ENCODE results near the gene FABP6.
"Not testable (repeated sequence)": the region's sequence is repeated elsewhere in the genome, so short reads cannot be mapped to it uniquely, and the experiment has no call there.

Gene FABP6, protein sequence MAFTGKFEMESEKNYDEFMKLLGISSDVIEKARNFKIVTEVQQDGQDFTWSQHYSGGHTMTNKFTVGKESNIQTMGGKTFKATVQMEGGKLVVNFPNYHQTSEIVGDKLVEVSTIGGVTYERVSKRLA

DNA sequence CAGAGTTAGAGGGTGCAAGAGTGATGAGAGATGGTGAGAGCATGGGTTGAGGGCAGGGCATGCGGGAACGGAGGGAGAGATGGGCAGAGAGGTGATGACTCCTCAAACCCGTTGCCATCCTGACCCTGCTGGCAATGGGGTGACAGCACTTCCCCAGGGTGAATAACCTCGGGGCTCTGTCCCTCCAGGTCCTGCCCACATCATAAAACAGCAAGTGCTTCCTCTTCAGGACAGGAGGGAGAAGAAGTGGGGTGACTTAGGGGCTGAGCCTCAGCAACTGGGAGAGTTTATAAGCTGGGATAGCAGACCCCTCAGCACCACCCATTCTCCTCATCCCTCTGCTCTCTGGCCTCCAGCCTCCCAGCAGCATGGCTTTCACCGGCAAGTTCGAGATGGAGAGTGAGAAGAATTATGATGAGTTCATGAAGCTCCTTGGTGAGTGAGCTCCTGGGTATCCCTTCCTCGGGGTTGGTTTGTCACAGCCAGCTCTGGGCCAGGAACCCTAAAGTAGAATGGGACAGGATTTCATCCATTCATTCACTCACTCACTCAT lies at the start of gene FABP6:
TSS of gene FABP6 (plus strand) at position 317 of the 553 bp plus-strand sequence. CDS start at position 369, 52 bp downstream.
- DNase-seq (no peak), ATAC-seq (no peak)
- no peak within 1 kb of the TSS for H3K4me3 Mint-ChIP-seq
- no peaks in the 10 kb centered on the region for H3K27me3 Mint-ChIP-seq
- no peaks in the 10 kb centered on the region for H3K36me3 Mint-ChIP-seq (ENCODE audit: low read depth)
- H3K9me3 Mint-ChIP-seq = no peaks in the 10 kb centered on the region
- no peak within 1 kb of the TSS for H3K27ac Mint-ChIP-seq
- H3K4me1 Mint-ChIP-seq = peaks cover 3% of the 10 kb centered on the region

GRCh38 chr5:160180931-160181330 lies 48.4 kb upstream of the FABP6 start:
- Mint-ChIP-seq H3K36me3 (ENCODE audit: low read depth) (no peaks in the 10 kb centered on the region), H3K4me3 (no peak overlapping the region), H3K27me3 (peaks cover 5% of the 10 kb centered on the region), H3K27ac (no peak overlapping the region), H3K4me1 (no peaks in the 10 kb centered on the region), H3K9me3 (no peaks in the 10 kb centered on the region)
- DNase-seq = no peak
- no peak for ATAC-seq

DNA sequence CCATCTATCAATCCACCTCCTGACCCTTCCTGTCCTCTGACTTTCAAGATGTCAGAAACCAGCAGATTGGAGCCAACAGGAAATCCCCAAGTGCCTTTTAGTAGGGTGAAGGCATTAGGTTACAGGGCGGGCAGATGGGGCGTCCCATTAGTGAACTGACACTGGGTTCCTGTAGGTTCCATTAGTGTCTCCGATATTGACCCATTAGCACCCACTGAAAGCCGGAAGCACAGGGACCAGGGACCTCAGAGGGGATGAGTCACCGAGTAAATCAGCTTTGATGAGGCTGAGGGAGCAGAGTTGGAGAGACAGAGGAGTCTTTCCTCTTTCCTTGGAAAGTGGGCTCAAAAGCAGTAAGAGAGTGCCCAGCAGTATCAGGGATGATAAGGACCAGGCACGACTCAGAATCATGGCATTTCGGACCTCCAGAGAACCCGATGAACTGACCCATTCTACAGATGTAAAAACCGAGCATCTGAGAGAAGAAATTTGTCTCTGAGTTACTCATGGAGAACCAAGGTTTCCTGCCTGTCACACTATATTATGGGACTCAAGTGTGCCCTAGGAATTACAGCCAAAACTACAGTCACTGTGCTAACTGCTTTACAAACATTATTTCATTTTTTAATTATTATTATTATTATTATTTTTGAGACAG lies 47.2 kb upstream of the FABP6 start:
- Mint-ChIP-seq H3K9me3 (peaks cover 8% of the 10 kb centered on the region), H3K36me3 (ENCODE audit: low read depth) (no peaks in the 10 kb centered on the region), H3K4me1 (no peaks in the 10 kb centered on the region), H3K27me3 (peaks cover 14% of the 10 kb centered on the region), H3K4me3 (no peak overlapping the region), H3K27ac (no peak overlapping the region)
- ATAC-seq = no peak
- no peak for DNase-seq

GRCh38 chr5:160183075-160183474 lies 46.2 kb upstream of the FABP6 start:
- Mint-ChIP-seq H3K9me3 (peaks cover 8% of the 10 kb centered on the region), H3K27ac (no peak overlapping the region), H3K4me3 (no peak overlapping the region), H3K36me3 (ENCODE audit: low read depth) (no peaks in the 10 kb centered on the region), H3K27me3 (peaks cover 17% of the 10 kb centered on the region), H3K4me1 (no peaks in the 10 kb centered on the region)
- no peak for DNase-seq
- no peak for ATAC-seq

DNA sequence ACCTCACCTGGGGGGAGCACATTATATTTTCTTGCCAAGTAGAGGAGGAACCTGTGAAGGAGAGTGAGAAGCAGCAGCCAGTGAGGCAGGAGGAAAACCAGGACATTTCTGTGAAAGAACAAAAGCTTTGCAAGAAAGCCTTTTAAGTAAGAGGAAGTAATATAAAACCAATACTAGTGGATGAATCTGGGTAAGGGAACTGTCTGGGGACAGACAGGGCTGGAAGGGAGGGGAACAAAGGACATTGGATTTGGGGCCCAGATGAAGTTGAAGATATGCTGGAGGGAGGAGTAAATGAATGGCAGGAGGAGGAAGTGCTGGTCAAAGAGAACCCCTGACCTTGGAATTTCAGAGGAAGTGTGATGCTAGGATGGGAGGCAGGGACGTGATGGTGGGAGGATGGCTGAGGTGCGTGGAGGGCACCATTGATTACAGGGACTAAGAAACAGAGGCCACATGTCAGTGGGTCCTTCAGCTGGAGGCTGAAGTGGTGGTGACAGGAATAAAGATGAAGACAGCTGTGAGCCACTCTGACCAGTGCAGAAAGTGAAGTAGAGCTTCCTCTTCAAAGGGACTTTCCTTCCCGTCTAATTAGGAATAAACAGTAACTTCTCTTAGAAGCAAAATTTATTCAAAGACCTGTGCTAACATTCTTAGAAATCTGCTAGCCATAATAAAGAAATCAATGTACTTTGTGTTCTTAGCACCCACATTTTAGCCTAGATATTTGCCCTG lies 43.5 kb upstream of the FABP6 start:
- Mint-ChIP-seq H3K4me1 (peaks cover 4% of the 10 kb centered on the region), H3K27ac (no peak overlapping the region), H3K9me3 (peaks cover 8% of the 10 kb centered on the region), H3K27me3 (peaks cover 27% of the 10 kb centered on the region), H3K36me3 (ENCODE audit: low read depth) (no peaks in the 10 kb centered on the region), H3K4me3 (no peak overlapping the region)
- ATAC-seq (no peak), DNase-seq (no peak)

- Mint-ChIP-seq H3K36me3 (ENCODE audit: low read depth) (no peaks in the 10 kb centered on the region), H3K27me3 (peaks cover 27% of the 10 kb centered on the region), H3K4me3 (no peak overlapping the region), H3K9me3 (peaks cover 8% of the 10 kb centered on the region), H3K27ac (no peak overlapping the region), H3K4me1 (peaks cover 4% of the 10 kb centered on the region)
- ATAC-seq = no peak
- DNase-seq = no peak
Measured at GRCh38 chr5:160186480-160186879, 42.8 kb upstream of the FABP6 start.

GRCh38 chr5:160187091-160187490 lies 42.2 kb upstream of the FABP6 start:
- Mint-ChIP-seq H3K36me3 (ENCODE audit: low read depth) (no peaks in the 10 kb centered on the region), H3K4me3 (no peak overlapping the region), H3K4me1 (peaks cover 4% of the 10 kb centered on the region), H3K27me3 (peaks cover 27% of the 10 kb centered on the region), H3K9me3 (peaks cover 8% of the 10 kb centered on the region), H3K27ac (no peak overlapping the region)
- DNase-seq = no peak
- ATAC-seq = no peak

DNA sequence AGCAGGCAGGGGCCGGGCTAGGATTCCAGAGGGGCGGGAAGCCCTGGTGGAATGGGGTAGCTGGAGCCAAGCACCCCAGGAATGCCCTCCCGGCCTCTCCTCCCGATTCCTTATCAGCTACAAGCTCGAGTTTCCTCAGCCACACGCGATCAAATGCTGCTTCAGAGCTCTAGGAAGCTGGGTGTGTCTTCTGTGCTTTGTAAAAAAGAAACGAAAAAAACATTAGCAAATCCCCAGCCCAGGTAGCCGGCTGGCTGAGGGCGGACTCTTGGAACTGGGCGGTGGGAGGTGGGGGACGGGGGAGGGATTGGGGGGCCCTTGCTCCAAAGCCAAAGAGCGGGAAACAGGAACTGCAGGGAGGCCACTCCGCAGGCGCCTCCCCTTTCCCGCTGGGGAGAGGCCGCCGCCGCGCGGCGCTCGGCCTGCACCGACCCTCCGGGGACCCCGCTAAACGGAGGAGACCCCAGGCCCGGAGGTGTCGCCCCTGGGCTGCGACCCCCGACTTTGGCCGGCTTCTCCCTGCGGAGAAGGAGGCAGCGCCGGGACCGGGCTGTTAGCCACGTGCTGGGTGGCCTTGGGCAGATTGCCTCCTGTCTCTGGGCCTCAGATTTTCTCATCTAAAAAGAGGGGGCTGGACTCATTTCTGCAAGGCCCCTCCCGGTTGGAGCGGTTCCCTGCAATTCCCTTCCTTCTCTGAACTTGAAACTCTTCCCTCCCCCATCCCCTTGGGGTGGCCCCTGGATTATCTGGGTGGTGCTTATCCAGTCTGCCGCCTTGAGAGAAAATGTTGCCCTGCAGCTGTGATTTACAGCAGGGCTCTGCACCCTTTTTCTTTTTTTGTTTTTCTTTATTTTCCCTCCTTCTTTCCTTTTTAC lies 40.9 kb upstream of the FABP6 start:
- DNase-seq = peak; percentile 3
- Mint-ChIP-seq H3K36me3 (ENCODE audit: low read depth) (no peaks in the 10 kb centered on the region), H3K9me3 (peaks cover 8% of the 10 kb centered on the region), H3K27ac (no peak overlapping the region), H3K27me3 (peaks cover 29% of the 10 kb centered on the region), H3K4me3 (no peak overlapping the region), H3K4me1 (peaks cover 4% of the 10 kb centered on the region)
- no peak for ATAC-seq

GRCh38 chr5:160192424-160192823 lies 36.9 kb upstream of the FABP6 start:
- DNase-seq = no peak
- Mint-ChIP-seq H3K36me3 (ENCODE audit: low read depth) (no peaks in the 10 kb centered on the region), H3K9me3 (no peaks in the 10 kb centered on the region), H3K27ac (no peak overlapping the region), H3K4me3 (no peak overlapping the region), H3K27me3 (peaks cover 14% of the 10 kb centered on the region), H3K4me1 (peaks cover 4% of the 10 kb centered on the region)
- ATAC-seq = no peak

- H3K36me3 Mint-ChIP-seq (ENCODE audit: low read depth); ATAC-seq; H3K9me3 Mint-ChIP-seq; DNase-seq; H3K4me3 Mint-ChIP-seq; H3K27ac Mint-ChIP-seq; H3K4me1 Mint-ChIP-seq: not testable (repeated sequence)
- peaks cover 15% of the 10 kb centered on the region for H3K27me3 Mint-ChIP-seq
Measured at GRCh38 chr5:160193076-160193475, 36.2 kb upstream of the FABP6 start.

- not testable (repeated sequence) for H3K9me3 Mint-ChIP-seq, ATAC-seq
Measured at GRCh38 chr5:160193790-160194189, 35.5 kb upstream of the FABP6 start.

GRCh38 chr5:160197341-160198144 lies 31.8 kb upstream of the FABP6 start:
- ATAC-seq (no peak), DNase-seq (no peak)
- Mint-ChIP-seq H3K27ac (no peak overlapping the region), H3K9me3 (no peaks in the 10 kb centered on the region), H3K4me3 (no peak overlapping the region), H3K27me3 (peaks cover 15% of the 10 kb centered on the region), H3K4me1 (peaks cover 5% of the 10 kb centered on the region), H3K36me3 (ENCODE audit: low read depth) (no peaks in the 10 kb centered on the region)

More at GRCh38 chr5:160193790-160194189, 35.5 kb upstream of the FABP6 start:
- H3K27ac Mint-ChIP-seq; H3K4me3 Mint-ChIP-seq; DNase-seq; H3K36me3 Mint-ChIP-seq (ENCODE audit: low read depth); H3K4me1 Mint-ChIP-seq: not testable (repeated sequence)
- H3K27me3 Mint-ChIP-seq = peaks cover 19% of the 10 kb centered on the region

DNA sequence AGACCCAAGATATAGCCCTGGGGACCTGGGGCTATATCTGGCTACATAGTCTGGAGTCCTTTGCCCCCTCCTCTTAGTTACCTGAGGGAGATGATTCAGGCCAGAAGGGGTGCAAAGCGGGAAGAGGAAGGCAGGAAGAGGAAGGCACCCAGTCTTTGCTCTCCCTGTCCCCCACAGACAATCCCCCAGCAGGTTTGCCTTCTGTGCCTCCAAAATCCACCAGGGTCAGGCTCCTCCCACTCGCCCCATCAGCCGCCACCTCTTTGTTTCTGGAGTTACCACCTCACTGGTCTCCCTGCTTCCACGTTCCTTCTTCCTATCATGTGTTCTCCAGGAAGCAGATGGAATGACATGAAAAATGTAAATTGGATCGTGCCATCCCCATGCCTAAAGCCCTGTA lies 31.2 kb upstream of the FABP6 start:
- Mint-ChIP-seq H3K36me3 (ENCODE audit: low read depth) (no peaks in the 10 kb centered on the region), H3K27ac (no peak overlapping the region), H3K4me3 (no peak overlapping the region), H3K9me3 (no peaks in the 10 kb centered on the region), H3K27me3 (peaks cover 13% of the 10 kb centered on the region), H3K4me1 (peaks cover 5% of the 10 kb centered on the region)
- no peak for DNase-seq
- ATAC-seq = no peak

Measured in activated naive CD8-positive, alpha-beta T cell treated with anti-CD3 and anti-CD28 coated beads, Interleukin-2, amount 50 U/mL, for 24 hours (primary cell).